Sigmoid colon (tissue), 3 donors: ENCODE measurements around the gene CACNB1.

Source experiments
- CTCF ChIP-seq, 4 experiments: fragments of 450-650 bp in 3 of 4; fragments of 200-600 bp in 1 of 4; IDR thresholded peaks; one replicate each; pipeline ENCODE4 v1.5.1; 2016 to 2019; ENCODE audit warnings: antibody characterized with exemption in 4 of 4, mild to moderate bottlenecking in 3 of 4, moderate library complexity in 2 of 4
- POLR2A ChIP-seq, 2 donors: fragments of 450-650 bp; IDR thresholded peaks; one replicate each; pipeline ENCODE4 v1.6.1; 2016; ENCODE audit warnings: antibody characterized with exemption in 2 of 2, mild to moderate bottlenecking in 2 of 2, moderate library complexity in 2 of 2

- TF ChIP-seq CTCF (IDR thresholded peaks at IDR 0.05) (no peak), POLR2A (IDR thresholded peaks at IDR 0.05) (no peak)
These were observed 58.9 kb downstream of the CACNB1 start for GRCh38 chr17:39138431-39139160.
